GM12878 (cell line): Measurements from ENCODE around the gene GZMM. TPM values are rescaled to one million over a fixed set of nuclear protein-coding genes. Genes with fewer than 3 reads are reported as not detected.

Experiments
- ASH2L ChIP-seq: fragments of 300-600, 200-600 bp; sonication (generic); IDR thresholded peaks from 2 replicates; pipeline ENCODE4 v1.6.1; 2017; ENCODE audit warnings: low read depth, mild to moderate bottlenecking, borderline replicate concordance
- BACH1 ChIP-seq: fragments of 450-650 bp; IDR thresholded peaks from 2 replicates; pipeline ENCODE4 v1.6.1; 2017; ENCODE audit warnings: mild to moderate bottlenecking, borderline replicate concordance
- DPF2 ChIP-seq: fragments of 450-650 bp; IDR thresholded peaks from 2 replicates; pipeline ENCODE4 v1.6.1; 2017; ENCODE audit warnings: mild to moderate bottlenecking
- EP300 ChIP-seq, 2 experiments: fragments of 150-350 bp in 1 of 2; IDR thresholded peaks; 2 replicates each; pipeline ENCODE4 v1.6.1; 2011 to 2012; ENCODE audit warnings: low read depth in 2 of 2, low read length in 2 of 2, borderline replicate concordance in 1 of 2, improper control_type of control experiment in 1 of 2, inconsistent platforms in 1 of 2; ENCODE audit not compliant: control insufficient read depth in 1 of 2
- FOXK2 ChIP-seq: fragments of 450-650 bp; IDR thresholded peaks from 2 replicates; pipeline ENCODE4 v1.6.1; 2017; ENCODE audit warnings: mild to moderate bottlenecking, moderate library complexity
- HDAC6 ChIP-seq: fragments of 200-600 bp; sonication (generic); IDR thresholded peaks from one replicate; pipeline ENCODE4 v1.8.0; 2017; ENCODE audit warnings: antibody characterized with exemption; ENCODE audit not compliant: unreplicated experiment
- MLLT1 ChIP-seq: fragments of 450-650 bp; IDR thresholded peaks from 2 replicates; pipeline ENCODE4 v1.6.1; 2016; ENCODE audit warnings: mild to moderate bottlenecking
- NFXL1 ChIP-seq: fragments of 450-650 bp; IDR thresholded peaks from 2 replicates; pipeline ENCODE4 v1.6.1; 2017; ENCODE audit warnings: antibody characterized with exemption, mild to moderate bottlenecking, borderline replicate concordance
- PAX5 ChIP-seq: IDR thresholded peaks from 2 replicates; pipeline ENCODE4 v1.6.1; 2011; ENCODE audit warnings: low read depth, low read length, borderline replicate concordance
- POLR2AphosphoS2 ChIP-seq: IDR thresholded peaks from 2 replicates; pipeline ENCODE4 v1.6.1; 2011; ENCODE audit warnings: low read depth, mild to moderate bottlenecking, low read length, improper control_type of control experiment, moderate library complexity
- PRDM15 ChIP-seq: fragments of 450-650 bp; formaldehyde crosslinking; IDR thresholded peaks from 2 replicates; pipeline ENCODE4 v1.4.0; 2020; ENCODE audit warnings: mild to moderate bottlenecking, moderate library complexity
- RCOR1 ChIP-seq: conservative IDR thresholded peaks from 2 replicates; pipeline ENCODE4 v1.6.1; 2012; ENCODE audit warnings: low read depth, low read length, improper control_type of control experiment
- RFX5 ChIP-seq: IDR thresholded peaks from 2 replicates; pipeline ENCODE4 v1.6.1; 2011; ENCODE audit warnings: low read depth, low read length, improper control_type of control experiment
- SMAD1 ChIP-seq: fragments of 450-650 bp; IDR thresholded peaks from 2 replicates; pipeline ENCODE4 v1.6.1; 2018; ENCODE audit warnings: mild to moderate bottlenecking, low read depth; ENCODE audit not compliant: partially characterized antibody
- SMC3 ChIP-seq: IDR thresholded peaks from 2 replicates; pipeline ENCODE4 v1.6.1; 2011; ENCODE audit warnings: low read length, improper control_type of control experiment, borderline replicate concordance
- SPI1 ChIP-seq: IDR thresholded peaks from 2 replicates; pipeline ENCODE4 v1.6.1; 2011; ENCODE audit warnings: low read depth, mild to moderate bottlenecking, low read length, moderate library complexity, borderline replicate concordance; ENCODE audit not compliant: insufficient read depth
- SUZ12 ChIP-seq: fragments of 200-600 bp; sonication (generic); IDR thresholded peaks from one replicate; pipeline ENCODE4 v1.6.1; 2018; ENCODE audit warnings: antibody characterized with exemption, mild to moderate bottlenecking; ENCODE audit not compliant: unreplicated experiment
- ZNF24 ChIP-seq: fragments of 450-650 bp; IDR thresholded peaks from 2 replicates; pipeline ENCODE4 v1.6.1; 2017; ENCODE audit warnings: antibody characterized with exemption, mild to moderate bottlenecking
- polyA plus RNA-seq, 11 experiments: library from polyadenylated mRNA; depleted of rRNA in 4 of 11; unstranded in 6 of 11; stranded (reverse) in 5 of 11; fragments of >200 nt; fragmentation: Nextera tagmentation in 4 of 11; fragmentation: Illumina TruSeq in 1 of 11; extraction: Ambion mirVana in 4 of 11; extraction: Trizol in 1 of 11; gene quantifications; 1 replicate in 1 of 11; 2 replicates in 10 of 11; pipeline versions ENCODE4 v1.2.1 to v1.2.3, GENCODE V29; 2011 to 2016; ENCODE audit warnings: inconsistent platforms in 2 of 11, missing spikeins in 2 of 11, low read depth in 1 of 11
- total RNA-seq, 4 experiments: library from RNA; depleted of rRNA in 3 of 4; stranded (reverse); fragments of >200 nt in 3 of 4; fragmentation: Illumina TruSeq in 1 of 4; extraction: Trizol in 1 of 4; gene quantifications; 2 replicates each; pipeline versions ENCODE4 v1.2.1 to v1.2.3, GENCODE V29; 2013 to 2021
- TF ChIP-seq, protein P1 (sequence below): fragments of 450-650 bp; IDR thresholded peaks from 2 replicates; pipeline ENCODE4 v1.6.1; 2017; ENCODE audit warnings: borderline replicate concordance
- TF ChIP-seq, protein P2 (sequence below): fragments of 450-650 bp; formaldehyde crosslinking; IDR thresholded peaks from 2 replicates; pipeline ENCODE4 v1.4.0; 2022; ENCODE audit warnings: mild to moderate bottlenecking, moderate library complexity

Gene GZMM
- total and polyA plus RNA-seq, 10 of the 15 experiments (the other 5 are each of a cell fraction or from before 2014, with no cell fraction given), result 0.09 to 0.48 (median 0.23) TPM; not detected in 7

- TF ChIP-seq SUZ12, result no peak
- TF ChIP-seq ASH2L, result no peak
- TF ChIP-seq SPI1, result peak; percentile 11; the same call in 1 of the 2 replicates
- no peak for TF ChIP-seq PAX5
- no peak for TF ChIP-seq PRDM15 (CRISPR knock-in tag)
- TF ChIP-seq EP300 (IDR thresholded peaks at IDR 0.05; ENCODE audit: borderline replicate concordance in 1 of 2, control insufficient read depth in 1 of 2, low read depth in 2 of 2, low read length in 2 of 2), result no peak
- TF ChIP-seq ZNF24, result no peak
- TF ChIP-seq, protein P1, sequence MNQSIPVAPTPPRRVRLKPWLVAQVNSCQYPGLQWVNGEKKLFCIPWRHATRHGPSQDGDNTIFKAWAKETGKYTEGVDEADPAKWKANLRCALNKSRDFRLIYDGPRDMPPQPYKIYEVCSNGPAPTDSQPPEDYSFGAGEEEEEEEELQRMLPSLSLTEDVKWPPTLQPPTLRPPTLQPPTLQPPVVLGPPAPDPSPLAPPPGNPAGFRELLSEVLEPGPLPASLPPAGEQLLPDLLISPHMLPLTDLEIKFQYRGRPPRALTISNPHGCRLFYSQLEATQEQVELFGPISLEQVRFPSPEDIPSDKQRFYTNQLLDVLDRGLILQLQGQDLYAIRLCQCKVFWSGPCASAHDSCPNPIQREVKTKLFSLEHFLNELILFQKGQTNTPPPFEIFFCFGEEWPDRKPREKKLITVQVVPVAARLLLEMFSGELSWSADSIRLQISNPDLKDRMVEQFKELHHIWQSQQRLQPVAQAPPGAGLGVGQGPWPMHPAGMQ, result no peak
- no peak for TF ChIP-seq NFXL1
- TF ChIP-seq HDAC6, result no peak
- TF ChIP-seq SMC3, result no peak
- TF ChIP-seq RCOR1, result no peak
- TF ChIP-seq RFX5, result no peak
- TF ChIP-seq DPF2, result no peak
- no peak for TF ChIP-seq POLR2AphosphoS2
- TF ChIP-seq, protein P2, sequence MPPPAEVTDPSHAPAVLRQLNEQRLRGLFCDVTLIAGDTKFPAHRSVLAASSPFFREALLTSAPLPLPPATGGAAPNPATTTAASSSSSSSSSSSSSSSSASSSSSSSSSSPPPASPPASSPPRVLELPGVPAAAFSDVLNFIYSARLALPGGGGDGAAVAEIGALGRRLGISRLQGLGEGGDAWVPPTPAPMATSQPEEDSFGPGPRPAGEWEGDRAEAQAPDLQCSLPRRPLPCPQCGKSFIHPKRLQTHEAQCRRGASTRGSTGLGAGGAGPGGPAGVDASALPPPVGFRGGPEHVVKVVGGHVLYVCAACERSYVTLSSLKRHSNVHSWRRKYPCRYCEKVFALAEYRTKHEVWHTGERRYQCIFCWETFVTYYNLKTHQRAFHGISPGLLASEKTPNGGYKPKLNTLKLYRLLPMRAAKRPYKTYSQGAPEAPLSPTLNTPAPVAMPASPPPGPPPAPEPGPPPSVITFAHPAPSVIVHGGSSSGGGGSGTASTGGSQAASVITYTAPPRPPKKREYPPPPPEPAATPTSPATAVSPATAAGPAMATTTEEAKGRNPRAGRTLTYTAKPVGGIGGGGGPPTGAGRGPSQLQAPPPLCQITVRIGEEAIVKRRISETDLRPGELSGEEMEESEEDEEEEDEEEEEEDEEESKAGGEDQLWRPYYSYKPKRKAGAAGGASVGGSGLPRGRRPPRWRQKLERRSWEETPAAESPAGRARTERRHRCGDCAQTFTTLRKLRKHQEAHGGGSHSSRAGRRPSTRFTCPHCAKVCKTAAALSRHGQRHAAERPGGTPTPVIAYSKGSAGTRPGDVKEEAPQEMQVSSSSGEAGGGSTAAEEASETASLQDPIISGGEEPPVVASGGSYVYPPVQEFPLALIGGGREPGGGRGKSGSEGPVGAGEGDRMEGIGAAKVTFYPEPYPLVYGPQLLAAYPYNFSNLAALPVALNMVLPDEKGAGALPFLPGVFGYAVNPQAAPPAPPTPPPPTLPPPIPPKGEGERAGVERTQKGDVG (CRISPR knock-in tag), result no peak
- no peak for TF ChIP-seq SMAD1
- TF ChIP-seq MLLT1, result no peak
- TF ChIP-seq BACH1, result no peak
- TF ChIP-seq FOXK2, result no peak
Measured at GRCh38 chr19:532561-533363, 11.1 kb upstream of the GZMM start (continued).
